MG63 (cell line): Measurements from ENCODE around the gene LGR4. TPM values are rescaled to one million over a fixed set of nuclear protein-coding genes. Genes with fewer than 3 reads are reported as not detected.

ENCODE experiments used
- DNase-seq: peaks from one replicate; pipeline ENCODE4 v3.0.0-alpha.2; 2020
- H3K27me3 ChIP-seq: fragments of 250-450 bp; sonication (Bioruptor Pico); 2 replicates; pipeline ENCODE4 v1.5.1; 2020; ENCODE audit warnings: mild to moderate bottlenecking, moderate library complexity
- H3K36me3 ChIP-seq: fragments of 250-450 bp; sonication (Bioruptor Pico); 2 replicates; pipeline ENCODE4 v1.5.1; 2020; ENCODE audit warnings: mild to moderate bottlenecking, moderate library complexity
- H3K4me3 ChIP-seq: fragments of 250-450 bp; sonication (Bioruptor Pico); 2 replicates; pipeline ENCODE4 v1.5.1; 2020; ENCODE audit warnings: mild to moderate bottlenecking, moderate library complexity
- H3K9me3 ChIP-seq: fragments of 250-450 bp; sonication (Bioruptor Pico); 2 replicates; pipeline ENCODE4 v1.5.1; 2020; ENCODE audit warnings: mild to moderate bottlenecking, moderate library complexity
- total RNA-seq: library from RNA; depleted of rRNA; stranded (reverse); fragments of >200 nt; shearing (Covaris generic); gene quantifications from 2 replicates; pipeline ENCODE4 v1.2.3, GENCODE V29; 2014; ENCODE audit warnings: low replicate concordance

LGR4 gene
- total RNA-seq, 1 experiment from 2014 or later = 7.7 TPM

- no peak for DNase-seq
- no peak overlapping the region for H3K4me3 ChIP-seq
- H3K36me3 ChIP-seq = no peaks in the 10 kb centered on the region; the same call in none of the 2 replicates
- H3K27me3 ChIP-seq = no peaks in the 10 kb centered on the region
- no peaks in the 10 kb centered on the region for H3K9me3 ChIP-seq
These were observed 86.3 kb downstream of the LGR4 start for GRCh38 chr11:27386181-27386845.

- H3K36me3 ChIP-seq = no peaks in the 10 kb centered on the region; the same call in none of the 2 replicates
- no peak overlapping the region for H3K4me3 ChIP-seq
- H3K9me3 ChIP-seq = no peaks in the 10 kb centered on the region
- no peaks in the 10 kb centered on the region for H3K27me3 ChIP-seq
- peak; percentile 9 for DNase-seq
These were observed 87.3 kb downstream of the LGR4 start for GRCh38 chr11:27385245-27385644.

GRCh38 chr11:27384227-27384626, 88.4 kb downstream of the LGR4 start:
- H3K36me3 ChIP-seq = no peaks in the 10 kb centered on the region; the same call in none of the 2 replicates
- no peaks in the 10 kb centered on the region for H3K9me3 ChIP-seq
- H3K4me3 ChIP-seq = no peak overlapping the region
- H3K27me3 ChIP-seq = no peaks in the 10 kb centered on the region
- no peak for DNase-seq

DNA sequence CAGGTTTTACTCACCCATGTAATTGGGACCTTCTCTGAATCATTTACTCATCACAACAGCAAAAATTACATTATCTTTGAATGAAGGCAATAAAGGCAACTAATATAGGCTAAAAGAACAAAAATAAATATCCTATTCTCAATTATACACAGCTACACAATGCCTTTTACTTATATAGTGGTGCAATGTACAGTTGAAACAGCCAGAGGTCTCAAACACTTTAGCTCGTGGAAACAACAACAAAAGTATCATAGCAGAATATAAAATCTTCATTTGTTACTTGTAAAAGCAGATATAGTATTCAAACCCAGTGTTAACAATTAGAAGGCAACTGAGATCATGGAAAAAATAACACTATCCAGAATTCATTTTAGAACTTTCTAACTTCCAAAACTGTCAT, 88.9 kb downstream of the LGR4 start:
- Histone ChIP-seq H3K27me3 (no peaks in the 10 kb centered on the region), H3K4me3 (no peak overlapping the region)

DNA sequence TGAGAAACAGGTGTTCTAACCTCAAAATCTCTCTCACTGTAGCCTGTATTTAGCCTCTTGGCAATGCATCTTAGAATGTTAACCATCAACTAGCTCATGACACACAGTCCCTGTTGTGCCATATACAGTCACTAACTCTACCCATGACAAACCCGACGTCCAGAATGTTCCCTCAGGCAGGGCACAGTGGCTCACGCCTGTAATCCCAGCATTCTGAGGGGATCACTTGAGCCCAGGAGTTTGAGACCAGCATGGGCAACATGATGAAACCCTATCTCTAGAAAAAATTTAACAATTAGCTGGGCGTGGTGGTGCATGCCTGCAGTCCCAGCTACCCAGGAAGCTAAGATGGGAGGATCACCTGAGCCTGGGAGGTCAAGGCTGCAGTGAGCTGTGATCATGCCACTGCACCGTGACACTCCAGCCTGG, 91.3 kb downstream of the LGR4 start:
- Histone ChIP-seq H3K4me3 (no peak overlapping the region), H3K36me3 (no peaks in the 10 kb centered on the region; the same call in none of the 2 replicates), H3K27me3 (no peaks in the 10 kb centered on the region), H3K9me3 (no peaks in the 10 kb centered on the region)
- DNase-seq = no peak

More for the DNA sequence above, 88.9 kb downstream of the LGR4 start:
- Histone ChIP-seq H3K9me3 (no peaks in the 10 kb centered on the region), H3K36me3 (no peaks in the 10 kb centered on the region; the same call in none of the 2 replicates)
- no peak for DNase-seq

- H3K36me3 ChIP-seq = no peaks in the 10 kb centered on the region; the same call in none of the 2 replicates
- no peak overlapping the region for H3K4me3 ChIP-seq
- no peaks in the 10 kb centered on the region for H3K9me3 ChIP-seq
- no peak for DNase-seq
- no peaks in the 10 kb centered on the region for H3K27me3 ChIP-seq
These were observed 91.8 kb downstream of the LGR4 start for GRCh38 chr11:27380771-27381170.

DNA sequence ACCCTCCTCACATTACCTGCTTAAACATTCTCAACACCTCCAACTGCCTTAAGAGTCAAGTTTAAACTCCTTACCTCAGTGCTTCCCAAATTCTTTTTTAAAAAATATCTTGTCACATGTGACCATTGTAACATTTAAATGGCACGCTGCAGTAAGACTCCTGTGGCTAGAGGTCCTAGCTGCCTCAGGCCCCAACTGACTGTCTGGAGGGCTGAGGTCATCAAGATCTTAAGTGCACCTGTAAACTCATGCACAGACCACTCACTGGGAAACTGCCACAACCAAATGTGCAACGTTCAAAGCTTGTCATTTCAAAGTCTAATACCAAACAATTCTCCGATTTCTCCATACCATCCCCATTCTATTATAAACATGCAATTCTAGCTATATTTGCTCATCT, 93.1 kb downstream of the LGR4 start:
- no peaks in the 10 kb centered on the region for H3K9me3 ChIP-seq
- no peak overlapping the region for H3K4me3 ChIP-seq
- DNase-seq = no peak
- no peaks in the 10 kb centered on the region; the same call in none of the 2 replicates for H3K36me3 ChIP-seq
- no peaks in the 10 kb centered on the region for H3K27me3 ChIP-seq

GRCh38 chr11:27375370-27375769, 97.2 kb downstream of the LGR4 start:
- no peak for DNase-seq
- no peaks in the 10 kb centered on the region for H3K27me3 ChIP-seq
- no peaks in the 10 kb centered on the region for H3K9me3 ChIP-seq
- no peaks in the 10 kb centered on the region for H3K36me3 ChIP-seq
- no peak overlapping the region for H3K4me3 ChIP-seq

- Histone ChIP-seq H3K9me3 (no peaks in the 10 kb centered on the region), H3K4me3 (no peak overlapping the region), H3K27me3 (no peaks in the 10 kb centered on the region), H3K36me3 (no peaks in the 10 kb centered on the region)
- no peak for DNase-seq
These were observed 98.6 kb downstream of the LGR4 start for GRCh38 chr11:27373856-27374602.

GRCh38 chr11:27373392-27373791, 99.2 kb downstream of the LGR4 start:
- no peaks in the 10 kb centered on the region for H3K36me3 ChIP-seq
- no peaks in the 10 kb centered on the region for H3K9me3 ChIP-seq
- H3K27me3 ChIP-seq = no peaks in the 10 kb centered on the region
- no peak for DNase-seq
- H3K4me3 ChIP-seq = no peak overlapping the region

DNA sequence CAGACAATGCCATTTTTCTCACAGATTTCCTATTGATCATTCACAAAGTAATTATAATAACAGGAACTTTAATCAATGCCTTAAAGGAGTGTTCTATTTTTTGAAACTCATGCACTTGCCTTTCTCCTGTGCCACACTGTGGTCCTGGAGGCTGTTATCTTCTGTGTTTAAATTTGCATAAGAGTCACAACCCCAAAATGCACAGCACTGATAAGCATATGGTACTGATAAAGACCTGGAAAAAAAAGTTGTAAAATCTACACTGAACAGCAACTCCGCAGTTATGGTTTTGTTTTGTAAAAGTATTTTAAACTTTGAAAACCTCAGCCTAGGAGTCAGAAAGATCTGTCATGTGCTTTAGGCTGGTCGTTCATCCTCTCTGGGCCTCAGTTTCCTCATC, 100.4 kb downstream of the LGR4 start:
- DNase-seq = no peak
- Histone ChIP-seq H3K4me3 (no peak overlapping the region), H3K27me3 (no peaks in the 10 kb centered on the region), H3K36me3 (no peaks in the 10 kb centered on the region), H3K9me3 (no peaks in the 10 kb centered on the region)

DNA sequence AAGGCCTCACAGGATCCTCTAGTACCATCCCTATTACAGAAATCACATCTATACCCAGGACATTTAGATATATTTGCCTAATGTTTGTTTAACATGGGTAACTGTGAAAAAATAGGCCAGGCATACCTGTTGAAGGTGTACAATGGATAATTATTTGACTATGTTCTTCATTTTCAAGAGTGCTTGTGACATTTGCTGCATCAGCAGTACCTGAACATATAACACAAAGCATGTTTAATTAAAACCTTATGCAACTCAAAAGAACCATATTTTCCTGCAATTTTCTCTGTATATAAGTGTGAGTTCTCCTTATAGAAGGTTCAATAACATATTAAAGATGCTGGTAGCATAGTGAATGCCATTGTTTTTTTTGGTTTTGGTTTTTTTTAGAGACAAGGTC, 101.1 kb downstream of the LGR4 start:
- Histone ChIP-seq H3K36me3 (no peaks in the 10 kb centered on the region), H3K27me3 (no peaks in the 10 kb centered on the region), H3K9me3 (no peaks in the 10 kb centered on the region)

DNA sequence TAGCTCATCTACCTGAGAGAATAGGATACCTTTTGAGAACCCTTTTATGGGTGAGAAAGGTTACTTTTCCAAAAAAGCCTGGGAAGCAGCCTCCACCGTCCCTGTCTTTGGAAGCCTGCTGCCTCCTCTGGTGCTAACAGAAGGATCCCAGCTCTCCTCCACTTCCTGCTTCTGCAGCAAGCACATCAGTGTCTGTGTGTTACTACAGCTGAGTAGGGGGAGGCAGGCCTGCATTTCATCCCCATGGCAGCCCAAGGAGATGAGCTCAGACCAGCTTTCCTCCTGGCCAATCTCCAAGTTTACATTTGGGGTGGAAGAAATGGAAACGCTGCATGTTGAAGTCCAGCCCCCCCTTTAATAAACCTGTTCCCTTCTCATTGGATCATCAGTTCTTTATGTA, 102.2 kb downstream of the LGR4 start:
- no peak overlapping the region for H3K4me3 ChIP-seq
- no peaks in the 10 kb centered on the region for H3K27me3 ChIP-seq
- no peak for DNase-seq
- H3K9me3 ChIP-seq = no peaks in the 10 kb centered on the region
- H3K36me3 ChIP-seq = no peaks in the 10 kb centered on the region

More for the DNA sequence above, 101.1 kb downstream of the LGR4 start:
- H3K4me3 ChIP-seq = no peak overlapping the region
- no peak for DNase-seq

DNA sequence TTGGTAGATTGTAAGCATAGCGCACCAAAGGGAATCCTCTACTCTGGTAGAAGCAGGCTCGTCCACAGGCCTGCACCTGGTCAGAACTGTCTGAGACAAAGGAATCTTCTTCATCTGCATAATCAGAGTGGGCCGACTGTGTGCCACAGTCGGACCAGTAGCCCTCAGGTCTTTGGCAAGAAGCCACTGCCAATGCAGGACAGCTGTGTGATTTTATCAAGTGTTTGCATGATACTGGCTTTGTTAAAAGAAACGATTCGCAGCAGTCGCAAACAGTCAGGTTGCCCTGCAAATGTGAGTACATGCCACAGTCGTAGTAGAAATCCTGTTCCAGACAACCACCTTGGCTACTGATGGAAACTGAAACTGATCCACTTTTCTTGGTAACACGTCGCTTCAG, 104.7 kb downstream of the LGR4 start:
- Histone ChIP-seq H3K27me3 (no peaks in the 10 kb centered on the region), H3K9me3 (no peaks in the 10 kb centered on the region), H3K36me3 (no peaks in the 10 kb centered on the region), H3K4me3 (no peak overlapping the region)
- no peak for DNase-seq

GRCh38 chr11:27363576-27364117, 108.9 kb downstream of the LGR4 start:
- Histone ChIP-seq H3K27me3 (no peaks in the 10 kb centered on the region), H3K9me3 (no peaks in the 10 kb centered on the region), H3K36me3 (0 out of 2 replicates have a peak, but pooled peaks cover 3% of the 10 kb centered on the region), H3K4me3 (peak overlapping the region; percentile 76)
- DNase-seq = no peak

- DNase-seq = peak; percentile 94
- no peaks in the 10 kb centered on the region for H3K9me3 ChIP-seq
- H3K4me3 ChIP-seq = peak within 1 kb of the TSS; percentile 76
- 0 out of 2 replicates have a peak, but pooled peaks cover 3% of the 10 kb centered on the region for H3K36me3 ChIP-seq
- no peaks in the 10 kb centered on the region for H3K27me3 ChIP-seq
These were observed 109.6 kb downstream of the LGR4 start, which contains the start of gene CCDC34 for GRCh38 chr11:27362749-27363575. TSS of gene CCDC34 (minus strand) at chr11:27363215. CDS start at chr11:27363194, 21 bp downstream.
